Measurements from ENCODE around the gene ZNF778.

- no peak for TF ChIP-seq SRSF4 (IDR thresholded peaks at IDR 0.05; ENCODE audit: low read depth, low read length, poor library complexity, severe bottlenecking)
- TF ChIP-seq FOSL2 (CRISPR knock-in tag; IDR thresholded peaks at IDR 0.05) = no peak
- TF ChIP-seq ZNF780A (CRISPR knock-in tag; IDR thresholded peaks at IDR 0.05) = no peak
- TF ChIP-seq EZH2 (conservative IDR thresholded peaks at IDR 0.05; ENCODE audit: low read depth, low read length) = no peak
- TF ChIP-seq RAD21 (CRISPR knock-in tag; IDR thresholded peaks at IDR 0.05) = no peak
- TF ChIP-seq GLI4 (CRISPR knock-in tag; IDR thresholded peaks at IDR 0.05; ENCODE audit: borderline replicate concordance) = no peak
- TF ChIP-seq KDM1A (CRISPR knock-in tag; IDR thresholded peaks at IDR 0.05) = no peak
- no peak for TF ChIP-seq ZBTB25 (CRISPR knock-in tag; IDR thresholded peaks at IDR 0.05)
- TF ChIP-seq POLR2A (IDR thresholded peaks at IDR 0.05; ENCODE audit: insufficient read depth in 1 of 2, low read depth in 2 of 2, low read length in 2 of 2) = no peak
- 0 out of 2 replicates have a peak, but pooled peaks have one; percentile 23 for TF ChIP-seq CREB1 (IDR thresholded peaks at IDR 0.05)
- TF ChIP-seq CREB1 (CRISPR knock-in tag; IDR thresholded peaks at IDR 0.05) = no peak
Observed at GRCh38 chr16:89187032-89187769, 30.3 kb upstream of the ZNF778 start.

Measured in HepG2 (cell line).